ENCODE measurements around the gene EEF1AKMT4. TPM values are rescaled to one million over a fixed set of nuclear protein-coding genes. Genes with fewer than 3 reads are reported as not detected.
A peak's percentile ranks its signal among the peaks of the same experiment; 100 is the strongest.

The EEF1AKMT4 gene
- total RNA-seq, 1 experiment from 2014 or later: 8.1 TPM

DNA sequence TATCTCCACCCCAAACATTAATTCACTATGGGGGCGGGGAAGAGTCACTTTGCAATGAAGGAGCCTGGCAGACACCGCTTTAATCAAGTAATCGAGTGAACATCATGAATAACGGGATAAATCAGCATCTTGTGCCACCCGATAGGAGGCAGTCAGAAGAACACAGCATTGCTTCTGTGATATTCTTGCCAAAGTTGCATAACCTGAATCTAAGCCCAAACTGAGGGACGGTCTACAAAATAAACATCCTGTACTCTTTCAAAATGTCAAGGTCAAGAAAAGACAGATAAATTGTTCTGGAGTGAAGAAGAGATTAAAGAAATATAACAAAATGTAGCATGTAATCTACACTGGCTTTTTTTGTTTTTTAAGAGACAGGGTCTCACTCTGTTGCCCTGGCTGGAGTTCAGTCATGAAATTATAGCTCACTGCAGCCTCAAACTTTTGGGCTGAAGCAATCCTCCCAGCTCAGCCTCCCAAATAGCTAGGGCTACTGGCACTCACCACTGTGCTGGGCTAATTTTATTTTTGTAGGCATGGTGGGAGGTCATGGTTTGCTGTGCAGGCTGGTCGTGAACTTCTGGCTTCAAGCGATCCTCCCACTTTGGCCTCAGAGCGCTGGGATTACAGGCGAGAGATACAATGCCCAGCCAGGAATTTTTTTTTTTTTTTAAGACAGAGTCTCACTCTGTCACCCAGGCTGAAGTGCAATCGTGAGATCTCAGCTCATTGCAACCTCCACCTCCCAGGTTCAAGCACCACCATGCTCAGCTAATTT lies 40.1 kb upstream of the EEF1AKMT4 start:
- no peaks in the 10 kb centered on the region for H3K9me3 Mint-ChIP-seq
- H2BK12ac ChIP-seq (ENCODE audit: insufficient read length, low read depth, low read length): no peak overlapping the region
- no peak overlapping the region for H3K23ac ChIP-seq (ENCODE audit: insufficient read length, low read depth, low read length)
- H3K9ac ChIP-seq (ENCODE audit: extremely low read depth, insufficient read length, low read length): no peak overlapping the region
- no peak overlapping the region for H3K27ac ChIP-seq (ENCODE audit: insufficient read length, low read depth, low read length)
- no peak overlapping the region for H2AFZ ChIP-seq (ENCODE audit: low read length)
- no peak overlapping the region for H3K18ac ChIP-seq (ENCODE audit: insufficient read length, low read depth, low read length)
- no peaks in the 10 kb centered on the region for H3K79me1 ChIP-seq (ENCODE audit: insufficient read depth, low read depth, low read length, poor library complexity, severe bottlenecking)
- no peak overlapping the region for H3K4me3 Mint-ChIP-seq
- H3K27me3 ChIP-seq (ENCODE audit: insufficient read depth, low read length): no peaks in the 10 kb centered on the region
- TF ChIP-seq, protein P1, sequence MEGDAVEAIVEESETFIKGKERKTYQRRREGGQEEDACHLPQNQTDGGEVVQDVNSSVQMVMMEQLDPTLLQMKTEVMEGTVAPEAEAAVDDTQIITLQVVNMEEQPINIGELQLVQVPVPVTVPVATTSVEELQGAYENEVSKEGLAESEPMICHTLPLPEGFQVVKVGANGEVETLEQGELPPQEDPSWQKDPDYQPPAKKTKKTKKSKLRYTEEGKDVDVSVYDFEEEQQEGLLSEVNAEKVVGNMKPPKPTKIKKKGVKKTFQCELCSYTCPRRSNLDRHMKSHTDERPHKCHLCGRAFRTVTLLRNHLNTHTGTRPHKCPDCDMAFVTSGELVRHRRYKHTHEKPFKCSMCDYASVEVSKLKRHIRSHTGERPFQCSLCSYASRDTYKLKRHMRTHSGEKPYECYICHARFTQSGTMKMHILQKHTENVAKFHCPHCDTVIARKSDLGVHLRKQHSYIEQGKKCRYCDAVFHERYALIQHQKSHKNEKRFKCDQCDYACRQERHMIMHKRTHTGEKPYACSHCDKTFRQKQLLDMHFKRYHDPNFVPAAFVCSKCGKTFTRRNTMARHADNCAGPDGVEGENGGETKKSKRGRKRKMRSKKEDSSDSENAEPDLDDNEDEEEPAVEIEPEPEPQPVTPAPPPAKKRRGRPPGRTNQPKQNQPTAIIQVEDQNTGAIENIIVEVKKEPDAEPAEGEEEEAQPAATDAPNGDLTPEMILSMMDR (conservative IDR thresholded peaks at IDR 0.05): no peak
- H4K8ac ChIP-seq (replicated peaks; ENCODE audit: insufficient read length, low read depth, low read length): no peak overlapping the region
- no peak overlapping the region for H2BK15ac ChIP-seq (ENCODE audit: low read depth, low read length)
- no peaks in the 10 kb centered on the region for H3K79me2 ChIP-seq (ENCODE audit: insufficient read depth, low read length)
- H2BK5ac ChIP-seq (ENCODE audit: insufficient read length, low read length): no peak overlapping the region
- peak overlapping the region in 1 of 3 experiments; percentile 56; a peak in 1 of 7 replicates for H3K27ac Mint-ChIP-seq
- H4K5ac ChIP-seq (ENCODE audit: insufficient read length, low read depth, low read length): no peak overlapping the region
- no peak overlapping the region for H3K56ac ChIP-seq (ENCODE audit: insufficient read length, low read depth, low read length)
- H3K4me1 Mint-ChIP-seq: no peaks in the 10 kb centered on the region
- H3K4ac ChIP-seq (ENCODE audit: low read depth, low read length): no peak overlapping the region
- no peak overlapping the region for H2AK5ac ChIP-seq (ENCODE audit: insufficient read length, low read length)
- no peak overlapping the region for H3K4me2 ChIP-seq (ENCODE audit: insufficient read depth, insufficient read length, low read length)
- H3K36me3 Mint-ChIP-seq (ENCODE audit: insufficient read depth in 1 of 3, low read depth in 3 of 3): no peaks in the 10 kb centered on the region
- H4K20me1 ChIP-seq (ENCODE audit: control insufficient read depth, insufficient read depth, insufficient read length): no peaks in the 10 kb centered on the region
- H3K27me3 Mint-ChIP-seq (ENCODE audit: low read depth): peaks cover 8% of the 10 kb centered on the region
- no peak overlapping the region for H3K14ac ChIP-seq (ENCODE audit: insufficient read depth, low read length)
- H4K91ac ChIP-seq (ENCODE audit: insufficient read length, low read depth, low read length): no peak overlapping the region
- no peak for DNase-seq
- H2BK120ac ChIP-seq (ENCODE audit: low read depth, low read length, poor library complexity, severe bottlenecking): no peak overlapping the region
- WGBS (ENCODE audit: extremely low coverage, insufficient read length, low lambda C conversion rate): no CpG with 5 or more reads among the region's 11 CpGs
- H3K23me2 ChIP-seq (ENCODE audit: insufficient read length, low read depth, low read length, poor library complexity, severe bottlenecking): no peaks in the 10 kb centered on the region
- no peaks in the 10 kb centered on the region for H3K4me1 ChIP-seq (ENCODE audit: insufficient read depth, low read length)
- no peak overlapping the region for H3T11ph ChIP-seq (ENCODE audit: low read length)
- no peaks in the 10 kb centered on the region for H3K9me3 ChIP-seq (ENCODE audit: control insufficient read depth, low read depth, low read length)
- no peak overlapping the region for H2BK20ac ChIP-seq (ENCODE audit: low read depth, low read length, poor library complexity, severe bottlenecking)
